Liver (tissue), 9 donors: ENCODE data around the gene SCAMP4. TPM values are rescaled to one million over a fixed set of nuclear protein-coding genes. Genes with fewer than 3 reads are reported as not detected.

Source experiments
- DNase-seq: peaks from one replicate; pipeline ENCODE4 v3.0.0-alpha.2; 2017; ENCODE audit warnings: low spot score
- H3K27ac ChIP-seq, 2 donors: one replicate each; pipeline ENCODE4 v1.7.0; 2013; ENCODE audit warnings: inconsistent platforms in 2 of 2, low read length in 2 of 2, control low read depth in 1 of 2, low read depth in 1 of 2, mild to moderate bottlenecking in 1 of 2
- H3K27me3 ChIP-seq, 4 donors: one replicate each; pipeline versions ENCODE4 v1.6.1 to v1.7.0; 2013; ENCODE audit warnings: low read length in 3 of 4, inconsistent platforms in 1 of 4, mild to moderate bottlenecking in 1 of 4, moderate library complexity in 1 of 4; ENCODE audit not compliant: control insufficient read depth in 4 of 4, insufficient read depth in 4 of 4
- H3K36me3 ChIP-seq, 4 donors: one replicate each; pipeline versions ENCODE4 v1.6.1 to v1.7.0; 2013; ENCODE audit warnings: low read length in 3 of 4, mild to moderate bottlenecking in 3 of 4, low read depth in 1 of 4, moderate library complexity in 1 of 4; ENCODE audit not compliant: control insufficient read depth in 4 of 4, insufficient read depth in 3 of 4
- H3K4me1 ChIP-seq, 4 donors: one replicate each; pipeline versions ENCODE4 v1.6.1 to v1.7.0; 2013; ENCODE audit warnings: low read length in 3 of 4, mild to moderate bottlenecking in 3 of 4, moderate library complexity in 1 of 4; ENCODE audit not compliant: control insufficient read depth in 4 of 4, insufficient read depth in 4 of 4
- H3K4me3 ChIP-seq, 3 donors: one replicate each; pipeline versions ENCODE4 v1.6.1 to v1.7.0; 2013; ENCODE audit warnings: low read length in 3 of 3, control low read depth in 1 of 3, low read depth in 1 of 3, mild to moderate bottlenecking in 1 of 3
- H3K9ac ChIP-seq, 2 donors: one replicate each; pipeline ENCODE4 v1.7.0; 2013; ENCODE audit warnings: low read length in 2 of 2, mild to moderate bottlenecking in 2 of 2, moderate library complexity in 2 of 2, control low read depth in 1 of 2, low read depth in 1 of 2
- H3K9me3 ChIP-seq, 4 donors: one replicate each; pipeline versions ENCODE4 v1.6.1 to v1.7.0; 2013; ENCODE audit warnings: low read length in 3 of 4; ENCODE audit not compliant: control insufficient read depth in 4 of 4
- EGR1 ChIP-seq, 2 donors: IDR thresholded peaks; 2 replicates each; pipeline ENCODE4 v1.6.1; 2016 to 2018; ENCODE audit warnings: antibody characterized with exemption in 2 of 2, low read depth in 2 of 2
- FOXA1 ChIP-seq: IDR thresholded peaks from 2 replicates; pipeline ENCODE4 v1.6.1; 2016; ENCODE audit warnings: antibody characterized with exemption
- FOXA2 ChIP-seq: IDR thresholded peaks from 2 replicates; pipeline ENCODE4 v1.6.1; 2016; ENCODE audit warnings: antibody characterized with exemption
- GABPA ChIP-seq, 2 donors: IDR thresholded peaks in 1 of 2; conservative IDR thresholded peaks in 1 of 2; 2 replicates each; pipeline ENCODE4 v1.6.1; 2016; ENCODE audit warnings: antibody characterized with exemption in 2 of 2, mild to moderate bottlenecking in 1 of 2, moderate library complexity in 1 of 2
- HNF4A ChIP-seq, 2 donors: conservative IDR thresholded peaks; 2 replicates each; pipeline ENCODE4 v1.6.1; 2016; ENCODE audit warnings: antibody characterized with exemption in 2 of 2, mild to moderate bottlenecking in 2 of 2
- HNF4G ChIP-seq: IDR thresholded peaks from 2 replicates; pipeline ENCODE4 v1.6.1; 2016; ENCODE audit warnings: antibody characterized with exemption
- JUND ChIP-seq, 2 donors: IDR thresholded peaks; 2 replicates each; pipeline ENCODE4 v1.6.1; 2016; ENCODE audit warnings: antibody characterized with exemption in 2 of 2
- NR2F2 ChIP-seq: IDR thresholded peaks from 2 replicates; pipeline ENCODE4 v1.6.1; 2016; ENCODE audit warnings: antibody characterized with exemption
- RAD21 ChIP-seq, 2 donors: IDR thresholded peaks; 2 replicates each; pipeline ENCODE4 v1.6.1; 2016; ENCODE audit warnings: antibody characterized with exemption in 2 of 2, mild to moderate bottlenecking in 2 of 2
- RXRA ChIP-seq, 2 donors: IDR thresholded peaks; 2 replicates each; pipeline ENCODE4 v1.6.1; 2017 to 2018; ENCODE audit warnings: antibody characterized with exemption in 2 of 2, mild to moderate bottlenecking in 1 of 2
- SP1 ChIP-seq: IDR thresholded peaks from 2 replicates; pipeline ENCODE4 v1.6.1; 2018; ENCODE audit warnings: antibody characterized with exemption, mild to moderate bottlenecking
- TAF1 ChIP-seq: conservative IDR thresholded peaks from 2 replicates; pipeline ENCODE4 v1.6.1; 2016; ENCODE audit warnings: antibody characterized with exemption, mild to moderate bottlenecking
- YY1 ChIP-seq: IDR thresholded peaks from 2 replicates; pipeline ENCODE4 v1.6.1; 2016; ENCODE audit warnings: antibody characterized with exemption, mild to moderate bottlenecking
- WGBS: extraction: QIAGEN DNeasy Blood & Tissue Kit; methylation state at CpG from one replicate; pipeline ENCODE4 v1.1.7; 2013; 5-methylcytosine and 5-hydroxymethylcytosine counted together
- polyA plus RNA-seq, 2 donors: library from polyadenylated mRNA; stranded (reverse) in 1 of 2; unstranded in 1 of 2; fragments of 200-250 nt in 1 of 2; fragments of >200 nt in 1 of 2; fragmentation: Nextera tagmentation in 1 of 2; extraction: Ambion mirVana in 1 of 2; gene quantifications; one replicate each; pipeline versions ENCODE4 v1.2.1 to v1.2.3, GENCODE V29; 2013 to 2015
- total RNA-seq, 2 donors: library from RNA; depleted of rRNA; stranded (reverse); fragments of >200 nt; gene quantifications; one replicate each; pipeline ENCODE4 v1.2.3, GENCODE V29; 2014
- TF ChIP-seq, protein P1 (sequence below): IDR thresholded peaks from 2 replicates; pipeline ENCODE4 v1.6.1; 2016; ENCODE audit warnings: antibody characterized with exemption, mild to moderate bottlenecking
- TF ChIP-seq, protein P2 (sequence below): IDR thresholded peaks from 2 replicates; pipeline ENCODE4 v1.6.1; 2016; ENCODE audit warnings: antibody characterized with exemption
- TF ChIP-seq, protein P3 (sequence below): fragments of 150-350 bp; IDR thresholded peaks from 2 replicates; pipeline ENCODE4 v1.5.1; 2017; ENCODE audit warnings: improper control_type of control experiment, low read depth, low read length; ENCODE audit not compliant: missing input control
- TF ChIP-seq, protein P4 (sequence below): IDR thresholded peaks from 2 replicates; pipeline ENCODE4 v1.6.1; 2016; ENCODE audit warnings: antibody characterized with exemption
- TF ChIP-seq, protein P5 (sequence below): IDR thresholded peaks from 2 replicates; pipeline ENCODE4 v1.6.1; 2016; ENCODE audit warnings: antibody characterized with exemption
- donor health status: healthy.
- donor health status: healthy.
- donor health status: healthy.
- donor health status: healthy.
- donor health status: healthy.

Gene SCAMP4
- total and polyA plus RNA-seq, 4 donors: 13.0 to 22.1 (median 16.6) TPM

DNA sequence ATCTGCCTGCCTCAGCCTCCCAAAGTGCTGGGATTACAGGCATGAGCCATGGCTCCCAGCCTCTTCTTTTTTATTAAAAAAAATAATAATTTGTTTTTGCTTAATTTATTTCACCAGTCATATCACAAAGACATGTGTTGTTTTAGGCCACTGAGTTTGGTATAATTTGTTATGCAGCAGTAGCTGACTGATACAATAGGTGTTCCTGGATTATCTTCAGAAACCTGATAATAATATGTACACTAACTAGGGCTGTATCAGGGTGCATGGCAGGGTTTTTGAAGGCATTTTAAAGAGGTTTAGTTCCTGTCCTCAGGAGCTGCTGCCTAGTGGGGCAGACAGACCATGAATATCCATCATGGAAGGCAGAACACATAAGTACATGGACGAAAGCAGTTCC lies 26.2 kb downstream of the SCAMP4 start (continued):
- TF ChIP-seq, protein P1, sequence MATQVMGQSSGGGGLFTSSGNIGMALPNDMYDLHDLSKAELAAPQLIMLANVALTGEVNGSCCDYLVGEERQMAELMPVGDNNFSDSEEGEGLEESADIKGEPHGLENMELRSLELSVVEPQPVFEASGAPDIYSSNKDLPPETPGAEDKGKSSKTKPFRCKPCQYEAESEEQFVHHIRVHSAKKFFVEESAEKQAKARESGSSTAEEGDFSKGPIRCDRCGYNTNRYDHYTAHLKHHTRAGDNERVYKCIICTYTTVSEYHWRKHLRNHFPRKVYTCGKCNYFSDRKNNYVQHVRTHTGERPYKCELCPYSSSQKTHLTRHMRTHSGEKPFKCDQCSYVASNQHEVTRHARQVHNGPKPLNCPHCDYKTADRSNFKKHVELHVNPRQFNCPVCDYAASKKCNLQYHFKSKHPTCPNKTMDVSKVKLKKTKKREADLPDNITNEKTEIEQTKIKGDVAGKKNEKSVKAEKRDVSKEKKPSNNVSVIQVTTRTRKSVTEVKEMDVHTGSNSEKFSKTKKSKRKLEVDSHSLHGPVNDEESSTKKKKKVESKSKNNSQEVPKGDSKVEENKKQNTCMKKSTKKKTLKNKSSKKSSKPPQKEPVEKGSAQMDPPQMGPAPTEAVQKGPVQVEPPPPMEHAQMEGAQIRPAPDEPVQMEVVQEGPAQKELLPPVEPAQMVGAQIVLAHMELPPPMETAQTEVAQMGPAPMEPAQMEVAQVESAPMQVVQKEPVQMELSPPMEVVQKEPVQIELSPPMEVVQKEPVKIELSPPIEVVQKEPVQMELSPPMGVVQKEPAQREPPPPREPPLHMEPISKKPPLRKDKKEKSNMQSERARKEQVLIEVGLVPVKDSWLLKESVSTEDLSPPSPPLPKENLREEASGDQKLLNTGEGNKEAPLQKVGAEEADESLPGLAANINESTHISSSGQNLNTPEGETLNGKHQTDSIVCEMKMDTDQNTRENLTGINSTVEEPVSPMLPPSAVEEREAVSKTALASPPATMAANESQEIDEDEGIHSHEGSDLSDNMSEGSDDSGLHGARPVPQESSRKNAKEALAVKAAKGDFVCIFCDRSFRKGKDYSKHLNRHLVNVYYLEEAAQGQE: no peak
- TF ChIP-seq FOXA1 (no peak), HNF4G (no peak), GABPA (IDR thresholded peaks at IDR 0.05 in 1 of 2, conservative IDR thresholded peaks at IDR 0.05 in 1 of 2) (no peak), EGR1 (IDR thresholded peaks at IDR 0.05; ENCODE audit: low read depth in 2 of 2) (no peak)

DNA sequence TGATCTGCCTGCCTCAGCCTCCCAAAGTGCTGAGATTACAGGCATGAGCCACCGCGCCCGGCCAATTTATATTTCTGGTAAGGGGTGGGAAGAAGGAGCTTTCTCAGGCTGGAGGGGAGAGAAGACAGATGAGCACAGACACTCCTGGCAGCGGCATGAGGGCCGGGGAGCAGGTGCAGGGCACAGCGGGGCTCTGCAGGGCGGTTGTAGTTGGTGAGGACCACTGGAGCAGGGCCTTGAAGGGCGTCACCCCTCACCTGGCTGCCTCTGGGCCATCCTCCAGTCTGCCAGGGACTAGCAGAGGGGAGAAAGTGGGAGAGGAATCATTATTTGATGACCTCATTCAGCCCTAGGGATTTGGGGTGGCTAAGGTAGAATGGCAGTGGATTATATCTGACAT lies 27.2 kb downstream of the SCAMP4 start:
- Histone ChIP-seq H3K9me3 (no peaks in the 10 kb centered on the region), H3K9ac (no peak overlapping the region), H3K36me3 (no peaks in the 10 kb centered on the region), H3K27ac (no peak overlapping the region), H3K4me1 (peaks cover 3 to 11% (median 10%) of the 10 kb centered on the region in 4 donors), H3K4me3 (no peak overlapping the region), H3K27me3 (no peaks in the 10 kb centered on the region)
- no peak for DNase-seq
- TF ChIP-seq, protein P1: no peak
- TF ChIP-seq HNF4G (no peak), SP1 (no peak), JUND (IDR thresholded peaks at IDR 0.05) (no peak), NR2F2 (no peak), RAD21 (IDR thresholded peaks at IDR 0.05) (no peak), RXRA (IDR thresholded peaks at IDR 0.05) (no peak), FOXA2 (no peak), EGR1 (IDR thresholded peaks at IDR 0.05; ENCODE audit: low read depth in 2 of 2) (no peak), GABPA (IDR thresholded peaks at IDR 0.05 in 1 of 2, conservative IDR thresholded peaks at IDR 0.05 in 1 of 2) (no peak), YY1 (no peak), TAF1 (no peak), HNF4A (conservative IDR thresholded peaks at IDR 0.05) (no peak)
- TF ChIP-seq, protein P2, sequence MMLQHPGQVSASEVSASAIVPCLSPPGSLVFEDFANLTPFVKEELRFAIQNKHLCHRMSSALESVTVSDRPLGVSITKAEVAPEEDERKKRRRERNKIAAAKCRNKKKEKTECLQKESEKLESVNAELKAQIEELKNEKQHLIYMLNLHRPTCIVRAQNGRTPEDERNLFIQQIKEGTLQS: no peak
- TF ChIP-seq, protein P3, sequence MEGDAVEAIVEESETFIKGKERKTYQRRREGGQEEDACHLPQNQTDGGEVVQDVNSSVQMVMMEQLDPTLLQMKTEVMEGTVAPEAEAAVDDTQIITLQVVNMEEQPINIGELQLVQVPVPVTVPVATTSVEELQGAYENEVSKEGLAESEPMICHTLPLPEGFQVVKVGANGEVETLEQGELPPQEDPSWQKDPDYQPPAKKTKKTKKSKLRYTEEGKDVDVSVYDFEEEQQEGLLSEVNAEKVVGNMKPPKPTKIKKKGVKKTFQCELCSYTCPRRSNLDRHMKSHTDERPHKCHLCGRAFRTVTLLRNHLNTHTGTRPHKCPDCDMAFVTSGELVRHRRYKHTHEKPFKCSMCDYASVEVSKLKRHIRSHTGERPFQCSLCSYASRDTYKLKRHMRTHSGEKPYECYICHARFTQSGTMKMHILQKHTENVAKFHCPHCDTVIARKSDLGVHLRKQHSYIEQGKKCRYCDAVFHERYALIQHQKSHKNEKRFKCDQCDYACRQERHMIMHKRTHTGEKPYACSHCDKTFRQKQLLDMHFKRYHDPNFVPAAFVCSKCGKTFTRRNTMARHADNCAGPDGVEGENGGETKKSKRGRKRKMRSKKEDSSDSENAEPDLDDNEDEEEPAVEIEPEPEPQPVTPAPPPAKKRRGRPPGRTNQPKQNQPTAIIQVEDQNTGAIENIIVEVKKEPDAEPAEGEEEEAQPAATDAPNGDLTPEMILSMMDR: no peak
- TF ChIP-seq, protein P4, sequence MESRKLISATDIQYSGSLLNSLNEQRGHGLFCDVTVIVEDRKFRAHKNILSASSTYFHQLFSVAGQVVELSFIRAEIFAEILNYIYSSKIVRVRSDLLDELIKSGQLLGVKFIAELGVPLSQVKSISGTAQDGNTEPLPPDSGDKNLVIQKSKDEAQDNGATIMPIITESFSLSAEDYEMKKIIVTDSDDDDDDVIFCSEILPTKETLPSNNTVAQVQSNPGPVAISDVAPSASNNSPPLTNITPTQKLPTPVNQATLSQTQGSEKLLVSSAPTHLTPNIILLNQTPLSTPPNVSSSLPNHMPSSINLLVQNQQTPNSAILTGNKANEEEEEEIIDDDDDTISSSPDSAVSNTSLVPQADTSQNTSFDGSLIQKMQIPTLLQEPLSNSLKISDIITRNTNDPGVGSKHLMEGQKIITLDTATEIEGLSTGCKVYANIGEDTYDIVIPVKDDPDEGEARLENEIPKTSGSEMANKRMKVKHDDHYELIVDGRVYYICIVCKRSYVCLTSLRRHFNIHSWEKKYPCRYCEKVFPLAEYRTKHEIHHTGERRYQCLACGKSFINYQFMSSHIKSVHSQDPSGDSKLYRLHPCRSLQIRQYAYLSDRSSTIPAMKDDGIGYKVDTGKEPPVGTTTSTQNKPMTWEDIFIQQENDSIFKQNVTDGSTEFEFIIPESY: no peak
- TF ChIP-seq, protein P5, sequence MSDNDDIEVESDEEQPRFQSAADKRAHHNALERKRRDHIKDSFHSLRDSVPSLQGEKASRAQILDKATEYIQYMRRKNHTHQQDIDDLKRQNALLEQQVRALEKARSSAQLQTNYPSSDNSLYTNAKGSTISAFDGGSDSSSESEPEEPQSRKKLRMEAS: no peak
- WGBS: 89% methylated on average over 8 of the region's 8 CpGs
